Measurements from ENCODE around the gene EYA2. TPM values are rescaled to one million over a fixed set of nuclear protein-coding genes. Genes with fewer than 3 reads are reported as not detected.

EYA2 gene
- total RNA-seq, 1 experiment from 2014 or later = 0.74 TPM

- H4K8ac ChIP-seq (replicated peaks; ENCODE audit: insufficient read length, low read depth, low read length) = no peak overlapping the region
- Mint-ChIP-seq H3K27ac (peak overlapping the region; percentile 66 to 90 (median 76); a peak in 5 of 7 replicates), H3K4me3 (no peak overlapping the region; a peak in 1 of 5 replicates), H3K27me3 (ENCODE audit: low read depth) (no peaks in the 10 kb centered on the region; the same call in 1 of the 2 replicates), H3K9me3 (no peaks in the 10 kb centered on the region), H3K36me3 (ENCODE audit: insufficient read depth in 1 of 3, low read depth in 3 of 3) (peaks cover 63 to 88% (median 81%) of the 10 kb centered on the region in 3 experiments), H3K4me1 (peaks cover 0 to 6% of the 10 kb centered on the region in 2 experiments; a peak in 1 of 4 replicates)
- TF ChIP-seq CTCF (conservative IDR thresholded peaks at IDR 0.05) = no peak
- no peak overlapping the region for H2BK15ac ChIP-seq (ENCODE audit: low read depth, low read length)
- no peak overlapping the region for H3K56ac ChIP-seq (ENCODE audit: insufficient read length, low read depth, low read length)
- no peak overlapping the region for H2AK5ac ChIP-seq (ENCODE audit: insufficient read length, low read length)
- no peak for DNase-seq
- peaks cover 4% of the 10 kb centered on the region for H3K79me1 ChIP-seq (ENCODE audit: insufficient read depth, low read depth, low read length, poor library complexity, severe bottlenecking)
- no peaks in the 10 kb centered on the region for H3K9me3 ChIP-seq (ENCODE audit: control insufficient read depth, low read depth, low read length)
- H2AFZ ChIP-seq (ENCODE audit: low read length) = no peak overlapping the region
- no peaks in the 10 kb centered on the region for H4K20me1 ChIP-seq (ENCODE audit: control insufficient read depth, insufficient read depth, insufficient read length)
- WGBS (ENCODE audit: extremely low coverage, insufficient read length, low lambda C conversion rate) = no CpG with 5 or more reads among the region's 16 CpGs
- H2BK12ac ChIP-seq (ENCODE audit: insufficient read length, low read depth, low read length) = no peak overlapping the region
- no peak overlapping the region for H3K9ac ChIP-seq (ENCODE audit: extremely low read depth, insufficient read length, low read length)
- no peaks in the 10 kb centered on the region for H3K27me3 ChIP-seq (ENCODE audit: insufficient read depth, low read length)
- no peak overlapping the region for H3K14ac ChIP-seq (ENCODE audit: insufficient read depth, low read length)
- no peak overlapping the region for H3K4ac ChIP-seq (ENCODE audit: low read depth, low read length)
- no peak overlapping the region for H3K4me2 ChIP-seq (ENCODE audit: insufficient read depth, insufficient read length, low read length)
- H3K18ac ChIP-seq (ENCODE audit: insufficient read length, low read depth, low read length) = no peak overlapping the region
- no peak overlapping the region for H4K91ac ChIP-seq (ENCODE audit: insufficient read length, low read depth, low read length)
- peaks cover 4% of the 10 kb centered on the region for H3K79me2 ChIP-seq (ENCODE audit: insufficient read depth, low read length)
- H3K23ac ChIP-seq (ENCODE audit: insufficient read length, low read depth, low read length) = no peak overlapping the region
- H2BK120ac ChIP-seq (ENCODE audit: low read depth, low read length, poor library complexity, severe bottlenecking) = no peak overlapping the region
- no peak overlapping the region for H3T11ph ChIP-seq (ENCODE audit: low read length)
- H3K23me2 ChIP-seq (ENCODE audit: insufficient read length, low read depth, low read length, poor library complexity, severe bottlenecking) = no peaks in the 10 kb centered on the region
- no peak overlapping the region for H2BK20ac ChIP-seq (ENCODE audit: low read depth, low read length, poor library complexity, severe bottlenecking)
- no peak overlapping the region for H2BK5ac ChIP-seq (ENCODE audit: insufficient read length, low read length)
- no peak overlapping the region for H4K5ac ChIP-seq (ENCODE audit: insufficient read length, low read depth, low read length)
- H3K27ac ChIP-seq (ENCODE audit: insufficient read length, low read depth, low read length) = no peak overlapping the region
- no peaks in the 10 kb centered on the region for H3K4me1 ChIP-seq (ENCODE audit: insufficient read depth, low read length)
Observed at GRCh38 chr20:47221036-47221625, 326.5 kb downstream of the EYA2 start.
